Aorta (tissue), 5 donors: ENCODE measurements around the gene KNL1. TPM values are rescaled to one million over a fixed set of nuclear protein-coding genes. Genes with fewer than 3 reads are reported as not detected.

Experiments used
- ATAC-seq: fragments of 200-7000 bp; cut with Tn5 transposase; one replicate; pipeline ENCODE4 v1.9.1; 2022; ENCODE audit warnings: moderate library complexity; ENCODE audit not compliant: low FRiP score
- DNase-seq, 2 donors: peaks; one replicate each; pipeline ENCODE4 v3.0.0-alpha.2; 2020
- H3K27ac ChIP-seq, 2 donors: one replicate each; pipeline ENCODE4 v1.5.1; 2013; ENCODE audit warnings: low read length in 2 of 2, mild to moderate bottlenecking in 2 of 2, moderate library complexity in 2 of 2, control low read depth in 1 of 2, inconsistent platforms in 1 of 2, low read depth in 1 of 2
- H3K27me3 ChIP-seq, 2 donors: one replicate each; pipeline ENCODE4 v1.6.1; 2013; ENCODE audit warnings: control low read depth in 1 of 2, low read length in 1 of 2, mild to moderate bottlenecking in 1 of 2, moderate library complexity in 1 of 2; ENCODE audit not compliant: insufficient read depth in 2 of 2, control insufficient read depth in 1 of 2
- H3K36me3 ChIP-seq, 2 donors: one replicate each; pipeline ENCODE4 v1.6.1; 2013; ENCODE audit warnings: control low read depth in 1 of 2, low read length in 1 of 2, mild to moderate bottlenecking in 1 of 2; ENCODE audit not compliant: insufficient read depth in 2 of 2, control insufficient read depth in 1 of 2
- H3K4me1 ChIP-seq, 2 donors: one replicate each; pipeline ENCODE4 v1.6.1; 2013; ENCODE audit warnings: low read length in 2 of 2, control low read depth in 1 of 2, mild to moderate bottlenecking in 1 of 2, moderate library complexity in 1 of 2; ENCODE audit not compliant: insufficient read depth in 2 of 2, control insufficient read depth in 1 of 2
- H3K4me3 ChIP-seq, 2 donors: one replicate each; pipeline ENCODE4 v1.5.1; 2013; ENCODE audit warnings: low read length in 2 of 2, control low read depth in 1 of 2, mild to moderate bottlenecking in 1 of 2
- H3K9me3 ChIP-seq: one replicate; pipeline ENCODE4 v1.6.1; 2013; ENCODE audit warnings: mild to moderate bottlenecking, low read length; ENCODE audit not compliant: control insufficient read depth
- WGBS, 2 donors: extraction: QIAGEN DNeasy Blood & Tissue Kit; methylation state at CpG; one replicate each; pipeline ENCODE4 v1.1.7; 2013; 5-methylcytosine and 5-hydroxymethylcytosine counted together
- intact Hi-C, 2 donors: fragments of 100-400 bp; cut with DNase I; formaldehyde crosslinking; loops; one replicate each; pipeline versions ENCODE4 v1.14.2 to v1.15.0; 2022
- polyA plus RNA-seq, 2 donors: library from polyadenylated mRNA; stranded (reverse); fragments of 200-250 nt; gene quantifications; one replicate each; pipeline ENCODE4 v1.2.3, GENCODE V29; 2013
- total RNA-seq, 2 donors: library from RNA; stranded (reverse); fragmentation: NEBNext Ultra II Directional; extraction: Animal tissue kit (Norgen Biotek cat#: 25700); gene quantifications; one replicate each; pipeline ENCODE4 v1.2.1, GENCODE V29; 2021
- donor health status: healthy with polysubstance abuse.
- donor health status: Bipolar disorder and iron deficiency.
- donor health status: DM: no; HTN: no; CAD: no.
- donor health status: DM: no; HTN: no; CAD: no.
- donor health status: DM: yes; HTN: yes; CAD: no.

KNL1 gene
- total and polyA plus RNA-seq, 4 donors, result 0.03 to 1.6 (median 0.46) TPM

DNA sequence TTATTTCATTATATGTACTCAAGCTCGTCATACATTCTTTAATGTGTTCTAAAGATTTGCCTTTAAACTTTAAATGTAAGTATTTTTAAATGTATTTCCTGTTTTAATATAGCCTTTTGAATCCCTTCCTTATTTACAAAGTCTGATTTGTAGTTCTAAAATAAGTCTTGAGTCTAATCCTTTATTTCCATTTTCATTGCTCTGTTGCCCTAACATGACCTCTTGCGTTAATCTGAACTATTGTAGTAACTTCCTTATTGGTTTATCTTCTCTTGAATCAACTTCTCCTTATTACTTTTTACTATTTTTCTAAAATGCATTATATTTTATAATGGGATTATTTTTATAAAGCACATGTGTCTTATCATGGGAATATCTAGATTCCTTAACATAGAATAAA is 24.0 kb downstream of the KNL1 start:
- ATAC-seq, result no peak
- Histone ChIP-seq H3K27ac (no peak overlapping the region), H3K27me3 (no peaks in the 10 kb centered on the region), H3K9me3 (no peaks in the 10 kb centered on the region), H3K4me1 (no peaks in the 10 kb centered on the region), H3K36me3 (no peaks in the 10 kb centered on the region), H3K4me3 (no peak overlapping the region)
- 88 to 91% methylated on average over 2 of the region's 2 CpGs for WGBS, 2 donors
- DNase-seq, result no peak
- intact Hi-C loops, result no loop called here

DNA sequence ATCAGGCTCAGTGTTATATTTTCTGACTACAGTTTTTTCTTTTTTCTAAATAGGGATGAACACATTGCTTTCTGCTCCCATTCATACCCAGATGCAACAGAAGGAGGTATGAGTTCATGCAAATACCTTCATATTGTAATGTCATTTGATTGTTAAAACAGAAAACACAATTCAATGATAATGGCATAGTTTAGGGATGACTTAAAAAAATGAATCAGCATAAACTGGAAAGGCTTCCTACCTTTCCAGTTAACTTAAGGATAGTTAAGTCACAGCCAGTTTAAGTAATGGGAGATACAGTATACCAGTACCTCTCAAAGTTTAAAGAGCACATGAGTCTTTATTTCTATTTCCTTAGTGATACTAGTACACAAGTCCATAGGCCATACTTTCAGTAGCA is 24.9 kb downstream of the KNL1 start:
- no peak for ATAC-seq
- H3K4me3 ChIP-seq, result no peak overlapping the region
- DNase-seq, result no peak
- no peaks in the 10 kb centered on the region for H3K9me3 ChIP-seq
- no peaks in the 10 kb centered on the region for H3K4me1 ChIP-seq
- H3K27me3 ChIP-seq, result no peaks in the 10 kb centered on the region
- H3K27ac ChIP-seq, result no peak overlapping the region
- no peaks in the 10 kb centered on the region for H3K36me3 ChIP-seq
- intact Hi-C loops, result no loop called here

DNA sequence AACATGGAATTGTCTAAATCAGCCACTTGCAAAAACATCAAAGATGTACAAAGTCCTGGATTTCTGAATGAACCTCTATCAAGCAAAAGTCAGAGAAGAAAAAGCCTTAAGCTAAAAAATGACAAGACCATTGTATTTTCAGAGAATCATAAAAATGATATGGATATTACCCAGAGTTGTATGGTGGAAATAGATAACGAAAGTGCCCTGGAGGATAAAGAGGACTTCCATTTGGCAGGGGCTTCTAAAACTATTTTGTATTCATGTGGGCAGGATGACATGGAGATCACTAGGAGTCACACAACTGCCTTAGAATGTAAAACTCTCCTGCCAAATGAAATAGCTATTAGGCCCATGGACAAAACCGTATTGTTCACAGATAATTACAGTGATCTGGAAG is 29.3 kb downstream of the KNL1 start:
- 92 to 96% methylated on average over 2 of the region's 2 CpGs for WGBS, 2 donors
- no peaks in the 10 kb centered on the region for H3K4me1 ChIP-seq
- no peaks in the 10 kb centered on the region for H3K9me3 ChIP-seq
- ATAC-seq (no peak), DNase-seq (no peak)
- intact Hi-C loops, result no loop called here
- no peak overlapping the region for H3K4me3 ChIP-seq
- H3K27ac ChIP-seq, result no peak overlapping the region
- H3K36me3 ChIP-seq, result no peaks in the 10 kb centered on the region
- no peaks in the 10 kb centered on the region for H3K27me3 ChIP-seq

DNA sequence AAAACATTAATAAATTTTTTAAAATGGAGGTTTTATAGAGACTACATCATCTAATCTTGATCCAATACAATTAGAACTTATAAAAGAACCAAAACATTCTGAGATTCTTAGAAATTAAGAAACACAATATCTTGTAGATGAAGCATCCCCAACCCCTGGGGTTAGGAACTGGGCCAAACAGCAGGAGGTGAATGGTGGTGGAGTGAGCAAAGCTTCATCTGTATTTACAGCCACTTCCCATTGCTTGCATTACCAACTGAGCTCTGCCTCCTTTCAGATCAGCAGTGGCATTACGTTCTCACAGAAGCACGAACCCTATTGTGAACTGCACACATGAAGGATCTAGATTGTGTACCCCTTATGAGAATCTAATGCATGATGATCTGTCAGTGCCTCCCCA is 36.3 kb downstream of the KNL1 start:
- intact Hi-C loops, result no loop called here

DNA sequence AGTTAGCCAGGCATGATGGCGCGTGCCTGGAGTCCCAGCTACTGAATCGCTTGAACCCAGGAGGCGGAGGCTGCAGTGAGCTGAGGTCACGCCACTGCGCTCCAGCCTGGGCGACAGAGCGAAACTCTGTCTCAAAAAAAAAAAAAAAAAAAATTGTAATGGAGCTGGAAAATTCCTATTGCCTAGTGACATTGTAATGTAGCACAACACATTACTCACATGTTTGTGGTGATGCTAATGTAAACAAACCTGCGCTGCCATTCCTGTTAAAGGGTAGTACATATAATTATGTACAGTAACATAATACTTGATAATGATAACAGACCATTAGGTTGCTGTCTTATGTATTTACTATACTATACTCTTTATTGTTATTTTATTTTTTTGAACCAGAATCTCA is 39.1 kb downstream of the KNL1 start:
- Histone ChIP-seq H3K4me3 (no peak overlapping the region), H3K4me1 (no peaks in the 10 kb centered on the region), H3K27ac (no peak overlapping the region), H3K27me3 (no peaks in the 10 kb centered on the region), H3K9me3 (no peaks in the 10 kb centered on the region), H3K36me3 (no peaks in the 10 kb centered on the region)
- WGBS, 2 donors, result 98 to 99% methylated on average over 9 of the region's 9 CpGs
- DNase-seq, result no peak
- intact Hi-C loops, result no loop called here
- no peak for ATAC-seq

More for the DNA sequence above, 36.3 kb downstream of the KNL1 start:
- Histone ChIP-seq H3K4me3 (no peak overlapping the region), H3K9me3 (no peaks in the 10 kb centered on the region), H3K36me3 (no peaks in the 10 kb centered on the region), H3K27me3 (no peaks in the 10 kb centered on the region), H3K27ac (no peak overlapping the region), H3K4me1 (no peaks in the 10 kb centered on the region)
- DNase-seq, result no peak
- no peak for ATAC-seq
- 96 to 97% methylated on average over 2 of the region's 2 CpGs for WGBS, 2 donors

DNA sequence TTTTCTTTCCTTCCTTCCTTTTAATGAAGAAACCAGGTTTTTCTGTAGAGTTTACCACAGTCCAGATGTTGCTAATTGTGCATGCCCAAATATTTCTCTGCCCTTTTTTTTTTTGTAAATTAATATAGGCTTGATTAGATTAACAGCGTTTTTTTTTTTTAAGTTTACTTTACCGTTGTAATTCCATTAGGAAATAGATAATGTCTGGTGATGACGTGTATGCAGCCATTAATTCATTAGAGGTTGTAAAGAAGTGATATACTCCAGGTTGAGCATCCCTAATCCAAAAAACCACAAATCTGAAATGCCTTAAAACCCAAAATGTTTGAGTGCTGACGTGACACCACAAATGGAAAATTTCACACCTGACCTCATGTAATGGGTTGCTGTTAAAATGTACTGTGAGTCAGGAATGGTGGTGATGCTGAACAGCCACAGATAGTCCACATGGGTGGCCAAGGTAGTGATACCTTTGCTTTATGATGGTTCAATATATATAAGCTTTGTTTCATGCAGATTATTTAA is 43.2 kb downstream of the KNL1 start:
- ATAC-seq, result no peak
- 85 to 90% methylated on average over 4 of the region's 4 CpGs for WGBS, 2 donors

DNA sequence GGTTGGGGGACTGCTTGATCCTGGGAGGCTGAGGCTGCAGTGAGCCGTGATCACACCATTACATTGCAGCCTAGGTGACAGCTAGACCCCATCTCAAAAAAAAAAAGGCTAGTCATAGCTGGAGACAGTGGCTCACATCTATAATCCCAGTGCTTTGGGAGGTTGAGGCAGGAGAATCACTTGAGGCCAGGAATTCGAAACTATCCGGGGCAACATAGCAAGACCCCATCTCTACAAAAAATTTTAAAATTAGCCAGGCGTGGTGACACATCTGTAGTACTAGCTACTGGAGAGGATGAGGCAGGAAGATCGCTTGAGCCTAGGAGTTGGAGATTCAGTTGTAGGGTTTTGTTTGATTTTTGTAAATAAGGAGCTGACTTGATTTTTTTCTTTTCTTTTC is 45.6 kb downstream of the KNL1 start:
- WGBS, 2 donors, result 96 to 97% methylated on average over 5 of the region's 5 CpGs

More for the DNA sequence above, 43.2 kb downstream of the KNL1 start:
- no peaks in the 10 kb centered on the region for H3K9me3 ChIP-seq
- H3K36me3 ChIP-seq, result no peaks in the 10 kb centered on the region
- no peak overlapping the region for H3K27ac ChIP-seq
- intact Hi-C loops, result no loop called here
- H3K27me3 ChIP-seq, result no peaks in the 10 kb centered on the region
- no peaks in the 10 kb centered on the region for H3K4me1 ChIP-seq
- no peak for DNase-seq
- no peak overlapping the region for H3K4me3 ChIP-seq

DNA sequence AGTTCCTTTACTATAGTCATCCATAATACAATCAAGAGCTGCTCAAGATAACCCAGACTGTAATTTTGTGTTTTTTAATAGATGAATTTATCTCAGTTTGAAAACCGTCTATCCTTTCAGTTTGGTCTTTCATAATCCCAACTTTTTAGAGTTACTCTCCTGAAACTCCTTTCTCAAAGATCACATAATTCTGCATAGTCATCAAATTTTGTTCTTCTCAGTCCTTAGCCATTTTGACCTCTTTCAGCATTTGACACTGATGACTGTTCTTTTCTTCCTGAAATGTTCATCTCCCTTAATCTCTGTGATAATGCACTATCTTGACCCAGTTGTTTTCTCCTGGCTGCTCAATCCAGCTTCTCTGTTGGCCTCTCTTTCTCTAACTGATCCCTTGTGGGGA is 53.5 kb downstream of the KNL1 start:
- intact Hi-C loops, result no loop called here
- no peak for DNase-seq
- no peaks in the 10 kb centered on the region for H3K36me3 ChIP-seq

More for the DNA sequence above, 45.6 kb downstream of the KNL1 start:
- DNase-seq, result no peak
- Histone ChIP-seq H3K27me3 (no peaks in the 10 kb centered on the region), H3K4me3 (no peak overlapping the region), H3K36me3 (no peaks in the 10 kb centered on the region), H3K4me1 (no peaks in the 10 kb centered on the region), H3K9me3 (no peaks in the 10 kb centered on the region), H3K27ac (no peak overlapping the region)
- ATAC-seq, result no peak
- intact Hi-C loops, result no loop called here

DNA sequence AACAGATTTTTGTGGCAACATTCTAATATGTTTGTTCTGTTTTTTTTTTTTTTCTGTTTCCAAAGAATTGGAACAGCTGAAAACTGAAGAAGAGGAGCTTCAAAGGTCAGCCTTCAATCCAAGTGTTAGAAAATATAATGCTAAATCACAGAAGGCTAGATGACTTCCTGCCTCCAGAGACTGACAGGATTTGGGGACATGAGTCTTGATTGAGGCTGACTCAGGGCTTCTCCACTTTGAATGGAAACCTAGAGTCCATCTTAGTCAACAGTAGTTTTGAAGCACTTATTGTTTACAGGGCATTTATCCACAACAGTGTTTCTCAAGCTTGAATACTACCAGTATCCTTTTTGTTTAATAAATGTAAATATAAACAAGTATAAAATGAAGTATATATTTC is 56.4 kb downstream of the KNL1 start:
- intact Hi-C loops, result no loop called here
- Histone ChIP-seq H3K4me1 (no peaks in the 10 kb centered on the region), H3K4me3 (no peak overlapping the region), H3K36me3 (no peaks in the 10 kb centered on the region), H3K27ac (no peak overlapping the region), H3K9me3 (no peaks in the 10 kb centered on the region), H3K27me3 (no peaks in the 10 kb centered on the region)
- DNase-seq (no peak), ATAC-seq (no peak)

More for the DNA sequence above, 53.5 kb downstream of the KNL1 start:
- WGBS, 2 donors, result 96 to 100% methylated on average over 1 of the region's 1 CpG
- Histone ChIP-seq H3K27ac (no peak overlapping the region), H3K9me3 (no peaks in the 10 kb centered on the region), H3K27me3 (no peaks in the 10 kb centered on the region), H3K4me1 (no peaks in the 10 kb centered on the region), H3K4me3 (no peak overlapping the region)
- ATAC-seq, result no peak
